Transverse colon (tissue), 4 donors: ENCODE results near the gene STON2. TPM values are rescaled to one million over a fixed set of nuclear protein-coding genes. Genes with fewer than 3 reads are reported as not detected.
"Not testable (repeated sequence)": the region's sequence is repeated elsewhere in the genome, so short reads cannot be mapped to it uniquely, and the experiment has no call there.

Experiments
- DNase-seq: peaks from one replicate; pipeline ENCODE4 v3.0.0-alpha.2; 2019
- H3K27ac ChIP-seq, 4 donors: fragments of 200-600 bp; sonication (generic); 2 replicates each; pipeline ENCODE4 v1.5.1; 2016 to 2018; ENCODE audit warnings: inconsistent platforms in 4 of 4
- H3K27me3 ChIP-seq: fragments of 200-600 bp; sonication (generic); 2 replicates; pipeline ENCODE4 v1.5.1; 2017; ENCODE audit warnings: inconsistent platforms
- H3K36me3 ChIP-seq, 4 donors: fragments of 200-600 bp; sonication (generic); 2 replicates each; pipeline ENCODE4 v1.5.1; 2017 to 2019; ENCODE audit warnings: inconsistent platforms in 4 of 4
- H3K4me1 ChIP-seq, 4 donors: fragments of 200-600 bp; sonication (generic); 2 replicates each; pipeline ENCODE4 v1.5.1; 2017 to 2020; ENCODE audit warnings: inconsistent platforms in 4 of 4
- H3K4me3 ChIP-seq, 4 donors: fragments of 200-600 bp; sonication (generic); 1 replicate in 1 of 4; 2 replicates in 3 of 4; pipeline versions ENCODE4 v1.5.1 to v1.6.1; 2017 to 2019; ENCODE audit warnings: inconsistent platforms in 4 of 4
- H3K9me3 ChIP-seq, 2 donors: fragments of 200-600 bp; sonication (generic); 2 replicates each; pipeline ENCODE4 v1.5.1; 2017 to 2019; ENCODE audit warnings: inconsistent platforms in 2 of 2
- CTCF ChIP-seq, 5 experiments: fragments of 200-600 bp in 3 of 5; fragments of 450-650 bp in 2 of 5; sonication (generic) in 3 of 5; IDR thresholded peaks; 1 replicate in 2 of 5; 2 replicates in 3 of 5; pipeline ENCODE4 v1.5.1; 2016 to 2017; ENCODE audit warnings: antibody characterized with exemption in 5 of 5, inconsistent platforms in 3 of 5, mild to moderate bottlenecking in 2 of 5, moderate library complexity in 1 of 5
- EP300 ChIP-seq: sonication (generic); formaldehyde crosslinking; IDR thresholded peaks from one replicate; pipeline ENCODE4 v1.6.1; 2017; ENCODE audit warnings: antibody characterized with exemption, low read depth
- POLR2A ChIP-seq: fragments of 450-650 bp; IDR thresholded peaks from one replicate; pipeline ENCODE4 v1.6.1; 2016; ENCODE audit warnings: antibody characterized with exemption, mild to moderate bottlenecking, moderate library complexity
- POLR2AphosphoS5 ChIP-seq, 3 donors: sonication (generic); formaldehyde crosslinking; IDR thresholded peaks; one replicate each; pipeline ENCODE4 v1.6.1; 2016; ENCODE audit warnings: antibody characterized with exemption in 3 of 3
- WGBS, 2 donors: methylation state at CpG; one replicate each; pipeline ENCODE4 v1.1.5; 2018; ENCODE audit warnings: low coverage in 1 of 2; 5-methylcytosine and 5-hydroxymethylcytosine counted together
- in situ Hi-C, 4 donors: fragments of 200-750 bp; cut with MboI; loops; one replicate each; pipeline versions ENCODE4 v1.15.0 to v1.15.1; 2017; ENCODE audit warnings: low sequenced_read_pairs in 3 of 4, low pct_ligation_motif_present in 1 of 4, low pct_unique_long_range_greater_than_20kb in 1 of 4
- intact Hi-C: fragments of 100-400 bp; cut with DNase I; formaldehyde crosslinking; loops from one replicate; pipeline ENCODE4 v1.15.1; 2023; ENCODE audit warnings: low total_unique reads
- total RNA-seq, 4 donors: library from RNA; depleted of rRNA; stranded (reverse); fragments of >200 nt; gene quantifications; one replicate each; pipeline ENCODE4 v1.1.0, GENCODE V29; 2016

STON2 gene
- total RNA-seq, 4 donors from 2014 or later: 10.8 to 39.4 (median 17.5) TPM

- no peak for DNase-seq
- intact Hi-C loops: no loop called here
- H3K36me3 ChIP-seq: no peaks in the 10 kb centered on the region
- TF ChIP-seq POLR2A (no peak), EP300 (no peak), CTCF (IDR thresholded peaks at IDR 0.05) (no peak), POLR2AphosphoS5 (IDR thresholded peaks at IDR 0.05) (no peak)
- H3K4me3 ChIP-seq: no peak overlapping the region
- H3K9me3 ChIP-seq: no peaks in the 10 kb centered on the region
- no peaks in the 10 kb centered on the region for H3K4me1 ChIP-seq
- no peaks in the 10 kb centered on the region for H3K27me3 ChIP-seq
- 83 to 92% methylated on average over 2 of the region's 2 CpGs for WGBS, 2 donors
- in situ Hi-C loops: no loop called here
- no peak overlapping the region for H3K27ac ChIP-seq
Measured at GRCh38 chr14:81243499-81243898, 156.6 kb downstream of the STON2 start.

- H3K27ac ChIP-seq, H3K4me1 ChIP-seq, intact Hi-C loops, in situ Hi-C loops, DNase-seq, H3K27me3 ChIP-seq, H3K9me3 ChIP-seq, H3K4me3 ChIP-seq, H3K36me3 ChIP-seq: not testable (repeated sequence)
- 72% methylated on average over 2 of the region's 2 CpGs; no CpG with 5 or more reads in 1 of the 2 donors for WGBS, 2 donors
Measured at GRCh38 chr14:81236849-81237248, 163.3 kb downstream of the STON2 start.

GRCh38 chr14:81236138-81236537 lies 164.0 kb downstream of the STON2 start:
- no peaks in the 10 kb centered on the region for H3K27me3 ChIP-seq
- no peak for DNase-seq
- WGBS, 2 donors: 93% methylated on average over 12 of the region's 20 CpGs; no CpG with 5 or more reads in 1 of the 2 donors
- H3K9me3 ChIP-seq: no peaks in the 10 kb centered on the region
- no peak overlapping the region for H3K27ac ChIP-seq
- H3K36me3 ChIP-seq: no peaks in the 10 kb centered on the region
- no peaks in the 10 kb centered on the region for H3K4me1 ChIP-seq
- TF ChIP-seq CTCF (IDR thresholded peaks at IDR 0.05): no peak
- TF ChIP-seq POLR2A: no peak
- no peak for TF ChIP-seq EP300
- TF ChIP-seq POLR2AphosphoS5 (IDR thresholded peaks at IDR 0.05): no peak
- in situ Hi-C loops: no loop called here
- no peak overlapping the region for H3K4me3 ChIP-seq
- intact Hi-C loops: no loop called here

GRCh38 chr14:81235096-81235495 lies 165.0 kb downstream of the STON2 start:
- Histone ChIP-seq H3K9me3 (no peaks in the 10 kb centered on the region), H3K27me3 (no peaks in the 10 kb centered on the region), H3K4me3 (no peak overlapping the region), H3K36me3 (no peaks in the 10 kb centered on the region), H3K27ac (no peak overlapping the region), H3K4me1 (no peaks in the 10 kb centered on the region)
- intact Hi-C loops (no loop called here), in situ Hi-C loops (no loop called here)
- no peak for DNase-seq
- 58 to 65% methylated on average over 2 of the region's 2 CpGs for WGBS, 2 donors
- TF ChIP-seq EP300 (no peak), CTCF (IDR thresholded peaks at IDR 0.05) (no peak), POLR2A (no peak), POLR2AphosphoS5 (IDR thresholded peaks at IDR 0.05) (no peak)

- TF ChIP-seq EP300: no peak
- TF ChIP-seq CTCF (IDR thresholded peaks at IDR 0.05): no peak
- TF ChIP-seq POLR2A: no peak
- TF ChIP-seq POLR2AphosphoS5 (IDR thresholded peaks at IDR 0.05): no peak
- H3K27me3 ChIP-seq: no peaks in the 10 kb centered on the region
- no peaks in the 10 kb centered on the region for H3K4me1 ChIP-seq
- DNase-seq: no peak
- in situ Hi-C loops: no loop called here
- H3K36me3 ChIP-seq: no peaks in the 10 kb centered on the region
- intact Hi-C loops: loop anchor here (5.0 kb wide), 1 partner anchor 1542 kb away; no protein-coding TSS in a partner anchor
- no peak overlapping the region for H3K4me3 ChIP-seq
- no peaks in the 10 kb centered on the region for H3K9me3 ChIP-seq
- H3K27ac ChIP-seq: no peak overlapping the region
Measured at GRCh38 chr14:81234278-81234677, 165.8 kb downstream of the STON2 start.
